GM18508 (cell line): Measurements from ENCODE around the gene ARHGAP24.
"Not testable (repeated sequence)": the region's sequence is repeated elsewhere in the genome, so short reads cannot be mapped to it uniquely, and the experiment has no call there.

Experiments
- ATAC-seq: cut with Tn5 transposase; IDR thresholded peaks from one replicate; pipeline ENCODE4 v1.9.1; 2021; ENCODE audit warnings: moderate number of reproducible peaks; ENCODE audit not compliant: insufficient read depth, unreplicated experiment

Gene ARHGAP24

DNA sequence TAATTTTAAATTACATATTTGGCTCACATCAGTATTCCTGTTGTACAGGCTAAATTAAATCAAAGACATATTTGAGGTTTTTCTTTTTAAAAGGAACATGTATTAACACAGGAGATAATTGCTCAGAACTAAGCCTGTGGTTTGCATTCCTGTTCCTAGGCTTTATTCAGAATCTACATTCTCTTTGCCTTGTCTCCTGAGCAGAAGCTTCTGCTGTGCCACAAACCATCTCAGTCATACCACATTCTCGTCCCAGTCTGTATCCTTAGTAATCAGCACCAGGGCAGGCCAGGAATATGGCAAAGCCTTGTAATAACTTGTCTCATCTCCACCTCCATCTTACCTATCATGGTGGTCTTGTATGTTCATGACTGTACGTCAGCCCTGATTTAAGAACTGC lies 162.8 kb downstream of the ARHGAP24 start:
- no peak for ATAC-seq

DNA sequence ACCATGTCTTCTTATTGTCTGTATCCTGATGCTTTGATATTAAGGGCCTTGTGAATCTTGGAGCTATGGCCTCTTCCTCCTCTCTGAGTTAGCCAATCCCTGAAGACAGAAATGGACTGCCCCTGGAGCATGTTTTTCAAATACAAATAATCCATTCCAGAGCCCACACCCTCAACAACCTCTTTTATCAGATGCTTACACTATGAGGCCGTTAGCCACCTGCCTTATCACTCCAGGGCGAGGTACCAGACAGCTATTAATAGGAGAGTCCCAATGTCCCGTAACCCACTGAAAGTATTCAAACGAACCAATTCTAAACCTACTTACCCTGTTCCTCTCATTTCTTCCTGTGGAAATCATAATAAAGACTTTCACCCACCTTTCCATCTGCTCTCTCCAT lies 165.0 kb downstream of the ARHGAP24 start:
- no peak for ATAC-seq

DNA sequence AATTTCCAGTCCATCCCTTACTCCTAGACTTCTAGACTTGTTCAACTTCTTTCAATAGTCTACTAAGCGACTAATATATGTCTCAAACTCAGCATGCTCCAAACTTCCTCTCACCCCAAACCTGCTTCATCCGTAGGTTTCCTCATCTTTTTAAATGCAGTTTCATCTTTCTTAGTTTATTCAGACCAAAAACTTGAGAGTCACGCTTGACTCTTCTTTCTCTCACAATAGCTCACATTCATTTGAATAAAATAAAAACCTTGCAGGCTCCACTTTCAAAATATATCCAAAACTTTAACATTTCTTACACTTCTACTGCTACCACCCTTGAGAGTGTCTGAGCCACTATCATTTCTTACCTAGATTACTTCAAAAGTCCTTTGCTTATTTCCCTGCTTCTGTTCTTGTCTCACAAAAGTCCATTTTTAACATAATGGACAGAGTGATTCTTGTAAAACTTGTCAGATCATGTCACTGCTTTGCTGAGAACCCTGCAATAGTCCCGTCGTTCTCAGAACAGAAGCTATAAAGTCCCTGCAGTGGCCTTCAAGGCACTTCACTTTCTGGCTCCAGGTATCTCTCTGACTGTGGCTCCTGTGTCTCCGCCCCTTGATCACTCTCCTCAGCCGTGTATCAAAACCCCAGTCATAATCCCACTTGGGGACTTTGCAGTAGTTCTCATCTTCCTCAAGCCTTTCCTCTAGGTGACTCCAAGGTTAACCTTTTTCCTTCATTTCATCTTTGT lies 167.6 kb downstream of the ARHGAP24 start:
- ATAC-seq = no peak

DNA sequence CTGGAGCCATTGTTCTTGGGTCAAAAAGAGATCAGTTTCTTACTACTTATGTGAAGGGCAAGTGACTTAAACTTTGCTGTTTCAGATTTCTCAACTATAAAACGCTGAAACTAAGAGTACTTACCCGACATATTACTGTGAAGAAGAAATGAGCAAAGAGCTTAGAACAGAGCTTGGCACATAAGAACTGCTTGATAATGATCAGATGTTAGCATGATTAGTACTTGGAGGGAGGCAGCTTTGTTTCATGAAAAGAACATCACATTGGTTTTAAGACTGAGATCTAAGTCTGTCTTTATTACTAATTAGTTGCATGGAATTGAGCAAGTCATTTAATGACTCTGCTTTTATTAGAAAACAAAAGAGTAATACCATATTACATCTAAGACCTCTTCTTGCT lies 169.1 kb downstream of the ARHGAP24 start:
- ATAC-seq = no peak

DNA sequence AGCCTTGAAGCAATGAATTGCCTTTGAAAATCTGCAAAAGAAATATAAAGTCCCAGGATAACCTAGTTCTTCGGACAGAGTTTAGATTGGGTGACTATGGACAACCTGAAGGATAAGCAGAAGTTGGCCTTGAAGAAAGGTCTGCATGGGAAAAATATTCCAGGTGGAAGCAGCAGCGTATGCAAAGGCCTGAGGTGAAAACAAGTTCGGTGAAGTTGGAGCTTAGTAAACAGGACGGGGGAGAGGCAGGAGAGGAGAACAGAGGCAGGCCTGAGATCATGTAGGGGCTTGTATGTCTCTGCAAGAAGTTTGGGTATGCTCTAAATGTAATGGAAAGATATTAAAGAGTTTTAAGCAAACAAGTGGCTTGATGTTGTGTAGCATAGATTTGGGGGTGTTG lies 176.0 kb downstream of the ARHGAP24 start:
- ATAC-seq = no peak

DNA sequence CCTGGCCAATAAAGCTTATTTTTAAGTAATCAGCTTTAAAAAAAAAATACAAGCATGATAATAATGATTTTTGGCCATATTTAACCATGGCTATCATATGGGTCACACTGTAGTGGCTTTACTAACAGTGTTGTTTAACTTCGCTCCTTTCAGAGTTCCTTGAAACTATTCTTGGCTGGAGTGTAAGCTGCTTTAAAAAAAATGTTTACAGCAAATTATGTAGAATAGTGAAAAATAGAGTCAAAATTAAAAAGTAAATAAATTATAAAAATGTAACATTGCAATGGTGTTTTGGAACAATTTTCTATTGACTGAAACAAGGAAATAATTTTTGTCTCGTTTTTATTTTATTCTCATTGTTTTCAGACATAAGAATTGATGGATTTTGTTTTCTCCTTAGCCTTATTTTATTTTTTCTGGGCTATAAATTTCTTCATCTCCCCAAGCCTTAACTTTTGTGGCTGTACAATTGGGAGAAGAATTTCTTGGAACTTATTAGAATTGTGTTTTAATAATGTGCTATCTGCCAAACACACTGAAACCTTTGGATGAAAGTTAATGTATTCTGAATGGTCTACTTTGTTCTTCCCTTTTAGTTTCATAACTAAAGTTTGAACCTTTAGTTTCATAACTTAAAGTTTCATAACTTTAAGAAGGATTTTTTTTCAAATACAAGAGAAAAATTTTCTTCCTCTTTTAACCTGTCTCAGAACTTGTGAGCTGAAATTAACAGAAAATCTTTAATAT lies 182.0 kb downstream of the ARHGAP24 start:
- ATAC-seq = no peak

DNA sequence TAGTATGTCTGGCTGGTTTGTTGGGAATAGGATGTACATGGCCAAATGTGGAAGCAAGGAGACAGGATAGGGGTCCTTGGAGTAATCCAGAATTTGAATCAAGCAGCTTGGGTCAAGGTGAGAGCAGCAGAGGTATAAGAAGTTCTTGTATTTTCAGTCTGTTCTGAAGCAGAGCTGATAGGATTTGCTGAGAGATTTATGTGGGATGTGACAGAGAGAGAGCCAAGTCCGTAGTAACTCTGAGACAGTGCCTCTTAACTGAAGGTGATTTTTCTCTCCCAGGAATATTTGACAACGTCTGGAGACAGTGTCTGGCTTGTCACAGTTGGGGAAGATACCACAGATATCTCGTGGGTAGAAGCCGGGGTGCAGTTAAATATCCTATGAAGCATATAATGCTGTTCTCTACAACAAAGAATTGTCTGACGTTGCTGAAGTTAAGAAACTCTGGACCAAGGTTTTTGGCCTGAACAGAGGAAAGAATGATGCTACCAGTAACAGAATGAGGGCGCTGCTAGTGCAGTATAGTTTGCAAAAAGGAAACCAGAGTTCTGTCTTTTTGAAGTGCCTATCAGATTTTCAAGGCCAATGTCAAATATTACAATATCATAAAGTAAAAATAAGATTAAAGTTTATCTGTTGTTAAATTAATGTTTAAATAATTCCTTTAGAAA lies 184.0 kb downstream of the ARHGAP24 start:
- ATAC-seq = no peak

DNA sequence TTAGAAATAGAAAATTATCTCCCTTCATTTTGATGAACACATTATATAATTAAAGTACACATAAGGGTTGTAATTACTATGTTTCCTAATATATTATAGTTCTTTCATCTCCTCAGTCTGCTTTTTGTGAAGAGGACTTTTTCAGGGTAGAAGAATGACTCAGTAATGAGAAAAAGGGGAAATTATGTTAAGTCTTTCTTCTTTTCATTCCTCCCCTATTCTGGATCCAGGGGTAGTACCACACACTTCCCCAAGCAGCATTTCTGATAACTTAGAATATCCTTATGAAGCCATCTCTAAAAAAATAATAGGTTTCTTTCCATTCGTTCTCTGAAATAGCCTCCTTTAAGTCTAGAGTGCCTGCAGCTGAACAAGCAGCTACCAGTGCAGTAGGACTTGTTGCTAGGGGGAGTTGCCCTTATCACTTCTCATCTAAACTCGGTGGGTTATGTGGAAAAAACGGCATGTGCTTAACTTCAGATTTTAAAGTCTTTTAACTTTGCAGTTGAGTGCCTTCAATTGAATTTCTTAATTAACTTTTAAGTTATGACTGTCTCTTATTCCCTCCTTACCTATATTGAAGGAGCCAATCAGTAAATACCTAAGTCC lies 184.8 kb downstream of the ARHGAP24 start:
- no peak for ATAC-seq

DNA sequence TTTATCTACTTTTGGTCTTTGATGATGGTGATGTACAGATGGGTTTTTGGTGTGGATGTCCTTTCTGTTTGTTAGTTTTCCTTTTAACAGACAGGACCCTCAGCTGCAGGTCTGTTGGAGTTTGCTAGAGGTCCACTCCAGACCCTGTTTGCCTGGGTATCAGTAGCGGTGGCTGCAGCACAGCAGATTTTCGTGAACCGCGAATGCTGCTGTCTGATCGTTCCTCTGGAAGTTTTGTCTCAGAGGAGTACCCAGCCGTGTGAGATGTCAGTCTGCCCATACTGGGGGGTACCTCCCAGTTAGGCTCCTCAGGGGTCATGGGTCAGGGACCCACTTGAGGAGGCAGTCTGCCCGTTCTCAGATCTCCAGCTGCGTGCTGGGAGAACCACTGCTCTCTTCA lies 191.7 kb downstream of the ARHGAP24 start:
- not testable (repeated sequence) for ATAC-seq

DNA sequence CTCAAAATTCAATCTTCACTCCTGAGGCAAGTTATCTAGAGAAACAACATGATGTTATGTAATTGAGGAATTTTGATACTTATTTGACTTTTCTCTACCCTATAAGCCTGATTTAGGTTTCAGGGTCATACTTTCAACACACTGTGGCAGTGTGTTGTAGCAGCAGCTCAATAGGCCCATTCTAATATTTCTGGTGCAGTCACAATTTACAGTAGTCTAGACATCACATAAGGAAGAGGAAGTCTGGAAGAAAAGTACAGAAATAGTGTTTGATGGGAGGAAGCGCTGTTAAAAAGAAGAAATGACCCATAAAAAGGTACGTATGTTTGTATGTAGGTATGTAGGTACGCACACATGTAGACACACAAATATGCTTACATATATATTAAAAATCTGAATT lies 194.3 kb downstream of the ARHGAP24 start:
- ATAC-seq = no peak

DNA sequence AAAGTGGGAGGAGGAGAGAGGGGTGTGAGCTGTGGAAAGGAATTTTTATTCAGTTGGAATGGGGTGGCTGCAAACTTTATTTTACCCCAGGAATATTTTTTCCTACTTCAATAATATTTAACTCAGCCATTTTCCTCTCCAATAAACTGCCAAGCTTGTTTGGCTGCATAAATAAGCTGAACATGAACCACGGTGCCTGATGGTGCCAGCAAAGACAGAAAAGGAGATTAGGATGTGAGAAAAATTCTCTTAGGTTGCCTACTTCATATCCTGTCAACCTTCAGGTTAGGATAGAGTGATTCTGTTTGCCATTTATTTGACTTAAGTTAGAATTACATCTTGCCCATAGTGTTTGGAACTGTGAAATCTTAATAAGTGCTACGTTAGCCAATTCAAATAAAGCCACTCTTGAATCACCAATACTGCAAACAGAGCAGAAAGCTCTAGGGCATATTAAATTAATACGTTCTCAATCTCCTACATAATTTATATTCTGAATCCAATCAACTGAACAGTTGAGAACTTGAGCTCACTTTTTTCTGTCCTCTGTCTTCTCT lies 195.1 kb downstream of the ARHGAP24 start:
- ATAC-seq = no peak

DNA sequence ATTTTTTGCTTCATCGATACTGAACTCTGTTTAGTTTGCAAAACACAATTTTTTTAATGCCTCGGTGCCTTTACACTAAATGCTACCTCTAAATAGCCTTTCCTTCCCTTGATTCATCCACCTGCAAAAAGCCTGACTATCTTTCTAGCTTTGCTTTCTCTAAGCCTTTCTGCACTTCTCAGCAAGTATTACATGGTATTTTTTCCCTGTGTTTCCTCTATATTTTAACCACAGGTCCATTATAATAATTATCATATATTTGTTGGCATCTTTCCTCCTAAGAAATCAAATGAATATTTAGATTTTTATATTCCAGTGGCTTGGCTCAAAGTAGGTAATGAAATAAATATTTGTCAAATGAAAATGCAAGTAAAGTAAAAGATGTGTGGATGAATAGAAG lies 196.2 kb downstream of the ARHGAP24 start:
- ATAC-seq = no peak

DNA sequence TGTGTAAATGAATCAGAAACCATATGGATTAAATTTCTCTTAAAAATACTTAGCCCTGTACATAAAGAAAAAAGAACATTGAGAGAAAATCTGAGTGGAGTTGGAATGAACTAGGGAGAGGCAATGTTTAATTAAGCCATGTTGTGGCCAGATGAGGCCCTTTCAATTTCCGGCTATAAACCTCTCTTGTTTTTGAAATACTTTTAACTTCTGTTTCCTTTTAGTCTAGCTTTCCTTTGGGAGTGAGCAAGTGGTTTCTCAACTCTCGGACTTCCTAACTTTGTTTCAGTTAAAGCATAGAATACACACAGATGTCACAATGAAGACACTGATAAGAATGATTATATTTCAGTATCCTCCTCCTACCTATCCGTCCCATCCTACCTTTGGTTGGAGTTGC lies 197.2 kb downstream of the ARHGAP24 start:
- ATAC-seq = no peak

DNA sequence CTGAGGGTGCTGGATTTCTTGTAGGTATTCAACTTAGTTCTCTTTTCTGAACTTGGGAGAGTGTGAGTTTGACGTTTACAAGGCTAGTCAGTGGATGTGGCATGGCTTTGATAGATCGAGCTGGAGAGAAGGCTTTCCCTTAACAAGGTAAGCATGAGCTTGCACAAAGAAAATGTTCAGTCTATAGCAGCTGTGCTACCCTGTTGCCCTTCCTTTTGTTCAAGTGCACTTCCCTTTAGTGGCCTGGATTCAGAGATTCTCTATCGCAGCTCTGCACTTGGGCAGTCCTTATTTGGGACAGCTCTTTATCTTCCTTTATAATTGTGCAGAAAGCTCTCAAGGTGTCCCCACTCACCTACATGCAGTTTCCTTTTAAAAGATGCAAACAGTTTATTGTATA lies 198.0 kb downstream of the ARHGAP24 start:
- ATAC-seq = no peak

DNA sequence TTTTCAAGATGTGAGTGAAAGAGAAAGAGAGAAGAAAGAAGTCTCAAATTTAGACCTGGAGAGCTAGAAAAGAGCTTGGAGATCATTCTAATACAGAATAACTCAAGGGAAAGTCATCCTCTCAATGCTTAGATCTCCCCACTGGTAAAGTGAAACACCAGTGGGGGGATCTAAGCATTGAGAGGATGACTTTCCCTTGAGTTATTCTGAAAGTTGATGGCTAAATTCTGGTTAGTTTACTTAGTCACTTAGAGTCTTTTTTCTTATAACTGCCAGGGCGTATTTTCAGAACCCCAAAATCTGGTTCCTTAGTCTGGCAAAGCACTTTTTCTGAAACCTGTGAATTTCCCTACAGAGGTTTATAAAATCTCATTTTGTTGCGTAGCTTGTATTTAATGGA lies 198.6 kb downstream of the ARHGAP24 start:
- ATAC-seq = no peak

DNA sequence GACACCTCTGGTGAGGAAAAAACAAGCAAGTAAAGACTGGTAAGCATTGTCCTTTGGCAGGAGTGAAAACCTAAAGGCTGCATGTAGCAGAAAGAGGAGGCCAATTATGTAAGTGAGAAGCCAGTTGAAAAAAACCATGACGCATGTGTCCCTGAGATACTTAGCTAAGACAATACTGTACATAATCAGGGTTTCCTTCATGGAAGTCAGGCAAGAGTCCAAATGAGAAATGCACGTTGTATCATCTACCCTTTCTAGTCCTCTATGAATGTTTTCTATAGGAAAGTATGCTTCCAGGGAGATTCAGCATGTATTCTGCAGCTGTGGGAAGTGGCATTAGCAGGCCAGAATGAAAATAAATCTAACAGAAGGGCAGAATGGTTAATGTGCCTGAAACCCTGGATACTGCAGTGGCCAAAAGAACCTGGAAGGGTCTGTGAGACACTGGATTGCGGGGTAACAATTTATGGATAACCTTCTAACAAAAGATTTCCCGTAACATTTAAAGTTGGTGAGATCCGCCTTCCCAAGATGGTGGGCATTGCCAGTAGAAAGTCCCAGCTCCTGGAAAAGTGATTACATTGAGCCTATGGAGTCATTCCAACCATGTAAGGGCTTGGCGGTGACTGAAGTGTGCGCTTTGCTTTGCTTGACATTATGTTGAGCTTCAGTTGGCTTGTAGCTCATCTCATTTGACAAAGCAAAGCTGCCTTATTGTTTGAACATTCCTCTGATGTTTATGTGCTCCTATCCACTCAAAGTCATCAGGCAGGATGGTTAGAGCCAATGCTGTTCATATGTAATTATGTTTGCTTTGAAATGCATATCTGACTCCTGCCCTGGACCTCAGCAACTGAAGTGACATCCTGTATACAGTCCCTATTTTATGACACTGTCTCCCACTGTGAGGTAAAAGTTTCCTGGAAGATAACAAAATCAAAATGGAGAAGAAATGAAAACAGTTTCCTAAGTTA lies 200.4 kb downstream of the ARHGAP24 start:
- no peak for ATAC-seq

DNA sequence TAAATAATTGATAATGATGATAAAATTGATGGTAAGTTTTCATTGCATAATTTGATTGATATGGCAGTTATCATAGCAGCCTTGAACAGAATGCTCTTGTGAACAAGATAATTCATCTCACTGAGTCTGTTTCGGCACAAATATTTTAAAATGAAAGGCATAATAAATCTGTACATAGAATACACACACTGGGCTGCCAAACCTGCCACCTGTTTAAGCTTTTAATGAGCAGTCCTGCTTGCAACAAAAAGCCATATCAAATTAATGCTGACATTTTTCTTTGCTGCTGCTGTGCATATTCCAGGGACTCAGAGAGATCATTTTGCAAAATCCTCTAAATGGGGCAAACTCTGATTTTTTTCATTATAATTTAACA lies 201.1 kb downstream of the ARHGAP24 start:
- ATAC-seq = no peak

DNA sequence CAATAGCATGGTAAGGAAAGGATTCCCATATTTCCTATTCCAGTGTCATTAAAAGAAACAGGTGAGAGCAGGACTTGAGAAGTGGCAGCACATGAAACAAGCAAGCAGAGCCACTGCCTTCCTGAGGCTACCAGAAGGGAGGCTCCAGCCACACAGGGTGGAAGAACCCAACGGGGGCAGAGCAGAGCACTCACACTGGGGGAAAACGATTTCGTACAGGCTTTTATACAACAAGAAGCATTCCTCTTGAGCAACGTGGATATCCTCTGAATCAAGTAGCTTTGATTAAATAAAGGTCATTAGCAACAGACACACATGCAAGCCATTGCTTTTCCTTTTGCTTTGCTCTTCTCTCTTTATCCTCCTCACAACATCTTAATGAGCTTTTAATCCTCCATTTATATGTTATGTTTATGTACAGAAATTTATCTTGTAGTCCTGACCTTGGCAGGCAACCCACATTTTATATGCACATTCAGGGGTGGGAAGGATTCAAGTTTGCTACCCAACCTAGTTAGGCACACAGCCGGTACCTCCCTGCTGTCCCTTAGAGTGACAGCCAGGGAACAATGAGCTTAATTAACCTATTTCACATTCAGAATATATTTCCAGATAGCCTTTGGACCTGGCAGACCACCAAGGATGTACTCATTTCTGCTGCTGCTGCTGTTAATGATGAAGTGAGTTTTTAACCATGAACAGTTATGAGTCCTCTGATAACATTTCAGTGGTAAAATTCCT lies 202.1 kb downstream of the ARHGAP24 start:
- no peak for ATAC-seq

DNA sequence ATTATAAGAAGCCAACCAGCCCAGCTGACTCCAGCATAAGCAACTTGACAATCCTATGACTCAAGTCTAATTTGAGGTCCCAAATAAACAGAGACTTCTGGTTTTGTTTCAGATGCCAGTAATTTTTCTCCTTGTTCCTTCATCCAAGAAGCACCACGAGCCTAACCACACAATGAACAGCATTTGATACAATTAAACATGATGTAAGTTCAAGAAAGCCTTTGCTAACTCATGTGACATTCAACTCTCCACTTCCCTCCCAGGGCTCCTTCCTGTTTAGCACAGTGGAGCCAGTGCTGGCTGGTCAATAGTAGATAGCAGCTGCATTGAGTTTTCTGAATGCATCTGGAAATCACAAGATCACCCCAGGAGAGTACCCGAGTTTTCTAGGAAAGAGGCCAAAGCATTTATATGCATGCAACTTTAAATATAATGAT lies 206.3 kb downstream of the ARHGAP24 start:
- no peak for ATAC-seq
